OCI-LY3 (cell line): ENCODE measurements around the gene APOF.

Source experiments
- CTCF ChIP-seq: fragments of 200-600, 300-600 bp; sonication (generic); IDR thresholded peaks from 2 replicates; pipeline ENCODE4 v1.5.1; 2014; ENCODE audit warnings: antibody characterized with exemption, low read length, low read depth
- EZH2phosphoT487 ChIP-seq: fragments of 200-600 bp; shearing (Covaris generic); IDR thresholded peaks from 2 replicates; pipeline ENCODE4 v1.6.1; 2018; ENCODE audit warnings: antibody characterized with exemption, mixed run types, low read depth

GRCh38 chr12:56391721-56392120 is 29.1 kb upstream of the APOF start:
- TF ChIP-seq CTCF: no peak
- TF ChIP-seq EZH2phosphoT487: no peak
